HCT116 (cell line): Measurements from ENCODE around the gene CTDSP1. TPM values are rescaled to one million over a fixed set of nuclear protein-coding genes. Genes with fewer than 3 reads are reported as not detected.

Source experiments
- ATAC-seq: fragments of 200-7000 bp; cut with Tn5 transposase; 2 replicates; pipeline ENCODE4 v1.9.1; 2020; ENCODE audit warnings: mild to moderate bottlenecking, moderate library complexity
- BruUV-seq: library from RNA; stranded (reverse); fragments of 400-500 nt; replicated peaks from 2 replicates; lab custom pipeline; 2021; lab: Mats Ljungman, UMichigan
- CTCF ChIA-PET: fragments of 300-600 bp; sonication (Branson Sonifier 250); formaldehyde crosslinking; loops from one replicate; lab custom pipeline; 2021; ENCODE audit warnings: antibody characterized with exemption; lab: Charles Lee
- POLR2A ChIA-PET: fragments of 300-600, 350-600 bp; sonication (Branson Sonifier 250); formaldehyde crosslinking; loops from one replicate; lab custom pipeline; 2021; ENCODE audit warnings: antibody characterized with exemption; lab: Charles Lee
- RAD21 ChIA-PET, 2 experiments: fragments of 300-600 bp; sonication (Branson Sonifier 250); formaldehyde crosslinking; loops; one replicate each; lab custom pipeline; 2023; ENCODE audit warnings: low total read pairs in 2 of 2; ENCODE audit not compliant: uncharacterized antibody in 2 of 2, unreplicated experiment in 2 of 2, low non-redundant PET in 1 of 2; lab: Charles Lee
- DNase-seq: peaks from one replicate; pipeline ENCODE4 v3.0.0-alpha.2; 2010; ENCODE audit warnings: low read depth, low spot score
- H2AFZ ChIP-seq: fragments of 200-600 bp; shearing (Covaris generic), sonication (generic); 2 replicates; pipeline ENCODE4 v1.6.1; 2017; ENCODE audit warnings: low read depth, mixed run types, mixed read lengths, antibody characterized with exemption, low read length; ENCODE audit not compliant: poor library complexity, severe bottlenecking
- H3K27ac ChIP-seq: 2 replicates; pipeline ENCODE4 v1.5.1; 2012; ENCODE audit warnings: low read depth, low read length
- H3K27me3 ChIP-seq: fragments of 200-600 bp; sonication (generic); 2 replicates; pipeline ENCODE4 v1.6.1; 2016; ENCODE audit warnings: mixed run types, low read length, mixed read lengths; ENCODE audit not compliant: insufficient read depth
- H3K36me3 ChIP-seq, 2 experiments: fragments of 200-500 bp in 1 of 2; fragments of 200-600 bp in 1 of 2; sonication (Bioruptor generic) in 1 of 2; sonication (generic) in 1 of 2; 2 replicates each; pipeline versions ENCODE4 v1.5.1 to v1.6.1; 2014 to 2016; ENCODE audit warnings: low read length in 2 of 2, inconsistent platforms in 1 of 2, mixed read lengths in 1 of 2, mixed run types in 1 of 2; ENCODE audit not compliant: insufficient read depth in 2 of 2, control insufficient read depth in 1 of 2
- H3K4me1 ChIP-seq, 2 experiments: fragments of 200-600 bp in 1 of 2; sonication (generic) in 1 of 2; 2 replicates each; pipeline versions ENCODE4 v1.5.1 to v1.6.1; 2012 to 2017; ENCODE audit warnings: low read length in 2 of 2, inconsistent platforms in 1 of 2, mild to moderate bottlenecking in 1 of 2, mixed read lengths in 1 of 2, mixed run types in 1 of 2, moderate library complexity in 1 of 2; ENCODE audit not compliant: insufficient read depth in 2 of 2, control insufficient read depth in 1 of 2
- H3K4me2 ChIP-seq: fragments of 200-600 bp; sonication (generic); 2 replicates; pipeline ENCODE4 v1.6.1; 2017; ENCODE audit warnings: mixed run types, low read length, mixed read lengths
- H3K4me3 ChIP-seq, 2 experiments: fragments of 200-600 bp in 1 of 2; sonication (generic) in 1 of 2; replicated peaks in 1 of 2; 2 replicates each; pipeline ENCODE4 v1.5.1; 2011 to 2016; ENCODE audit warnings: low read length in 2 of 2, control low read depth in 1 of 2, low read depth in 1 of 2, mild to moderate bottlenecking in 1 of 2, mixed read lengths in 1 of 2, mixed run types in 1 of 2
- H3K79me2 ChIP-seq: fragments of 200-600 bp; sonication (generic); 2 replicates; pipeline ENCODE4 v1.6.1; 2017; ENCODE audit warnings: mild to moderate bottlenecking, mixed run types, low read length, moderate library complexity, mixed read lengths; ENCODE audit not compliant: insufficient read depth
- H3K9ac ChIP-seq: fragments of 200-600 bp; sonication (generic); 2 replicates; pipeline ENCODE4 v1.6.1; 2016; ENCODE audit warnings: low read length, mixed read lengths
- H3K9me2 ChIP-seq: fragments of 200-600 bp; sonication (generic), shearing (Covaris generic); 2 replicates; pipeline ENCODE4 v1.6.1; 2017; ENCODE audit warnings: mixed run types, mild to moderate bottlenecking, moderate library complexity; ENCODE audit not compliant: insufficient read depth
- H3K9me3 ChIP-seq, 2 experiments: fragments of 200-500 bp in 1 of 2; fragments of 200-600 bp in 1 of 2; sonication (Bioruptor generic) in 1 of 2; sonication (generic) in 1 of 2; 2 replicates each; pipeline ENCODE4 v1.6.1; 2014 to 2017; ENCODE audit warnings: low read length in 2 of 2, mixed read lengths in 2 of 2, inconsistent platforms in 1 of 2, low read depth in 1 of 2, mild to moderate bottlenecking in 1 of 2, mixed run types in 1 of 2, moderate library complexity in 1 of 2; ENCODE audit not compliant: control insufficient read depth in 1 of 2, insufficient read depth in 1 of 2
- H4K20me1 ChIP-seq: fragments of 200-600 bp; sonication (generic), shearing (Covaris generic); 2 replicates; pipeline ENCODE4 v1.6.1; 2017; ENCODE audit warnings: mixed run types, mild to moderate bottlenecking, moderate library complexity; ENCODE audit not compliant: insufficient read depth
- ATF3 ChIP-seq: IDR thresholded peaks from 2 replicates; pipeline ENCODE4 v1.6.1; 2012
- CBX3 ChIP-seq: IDR thresholded peaks from 2 replicates; pipeline ENCODE4 v1.6.1; 2012; ENCODE audit warnings: low read depth
- CTCF ChIP-seq, 3 experiments: fragments of 200-600 bp in 1 of 3; sonication (generic) in 1 of 3; IDR thresholded peaks in 2 of 3; conservative IDR thresholded peaks in 1 of 3; 2 replicates each; pipeline ENCODE4 v1.5.1; 2012 to 2017; ENCODE audit warnings: low read depth in 2 of 3, low read length in 2 of 3, antibody characterized with exemption in 1 of 3, borderline replicate concordance in 1 of 3, control low read depth in 1 of 3, mild to moderate bottlenecking in 1 of 3, mixed read lengths in 1 of 3, mixed run types in 1 of 3, moderate library complexity in 1 of 3; ENCODE audit not compliant: insufficient read depth in 1 of 3
- EGR1 ChIP-seq: IDR thresholded peaks from 2 replicates; pipeline ENCODE4 v1.6.1; 2012; ENCODE audit warnings: low read depth
- POLR2A ChIP-seq: IDR thresholded peaks from 2 replicates; pipeline ENCODE4 v1.7.0; 2011; ENCODE audit warnings: borderline replicate concordance; ENCODE audit not compliant: insufficient read depth, insufficient read length; ENCODE audit errors: extremely low read depth
- SRF ChIP-seq: IDR thresholded peaks from 2 replicates; pipeline ENCODE4 v1.6.1; 2012; ENCODE audit warnings: low read depth
- ZBTB33 ChIP-seq: IDR thresholded peaks from 2 replicates; pipeline ENCODE4 v1.6.1; 2011; ENCODE audit warnings: mild to moderate bottlenecking, low read length, moderate library complexity; ENCODE audit not compliant: insufficient replicate concordance; ENCODE audit errors: extremely low read depth
- ZFX ChIP-seq: fragments of 450-650 bp; IDR thresholded peaks from 2 replicates; pipeline ENCODE4 v1.6.1; 2017
- ZNF274 ChIP-seq: fragments of 200-500 bp; sonication (Bioruptor generic); IDR thresholded peaks from 2 replicates; pipeline ENCODE4 v1.6.1; 2014; ENCODE audit warnings: mild to moderate bottlenecking, low read depth, low read length, inconsistent platforms
- intact Hi-C: fragments of 100-400 bp; cut with micrococcal nuclease; formaldehyde crosslinking; loops from 2 replicates; pipeline ENCODE4 v1.10.0; 2022
- total RNA-seq: library from RNA; stranded (reverse); gene quantifications from one replicate; pipeline ENCODE4 v1.2.1, GENCODE V29; 2021; ENCODE audit not compliant: unreplicated experiment

CTDSP1 gene
- total RNA-seq, 1 experiment from 2014 or later = 90.7 TPM

- no peak for TF ChIP-seq CTCF (IDR thresholded peaks at IDR 0.05 in 2 of 3, conservative IDR thresholded peaks at IDR 0.05 in 1 of 3; ENCODE audit: borderline replicate concordance in 1 of 3, insufficient read depth in 1 of 3, low read depth in 2 of 3, low read length in 2 of 3)
- TF ChIP-seq ATF3 = no peak
- no peak for TF ChIP-seq EGR1
- TF ChIP-seq CBX3 = no peak
- no peak for TF ChIP-seq ZBTB33
- TF ChIP-seq SRF = no peak
- TF ChIP-seq POLR2A = no peak
These were observed 5.2 kb upstream of the CTDSP1 start (continued) for GRCh38 chr2:218394298-218395089.

GRCh38 chr2:218395090-218395444 lies 4.6 kb upstream of the CTDSP1 start:
- ATAC-seq (no peak), DNase-seq (no peak)
- RAD21 ChIA-PET = no interaction called here
- Histone ChIP-seq H3K9me3 (no peaks in the 10 kb centered on the region), H3K27ac (peak overlapping the region; percentile 99), H3K4me1 (peaks cover 24 to 55% of the 10 kb centered on the region in 2 experiments), H3K4me3 (peak overlapping the region in 1 of 2 experiments; percentile 85; a peak in 1 of 4 replicates), H4K20me1 (no peaks in the 10 kb centered on the region), H3K4me2 (peak overlapping the region; percentile 90), H2AFZ (no peak overlapping the region), H3K9me2 (no peaks in the 10 kb centered on the region), H3K27me3 (no peaks in the 10 kb centered on the region), H3K9ac (no peak overlapping the region), H3K79me2 (peaks cover 12% of the 10 kb centered on the region), H3K36me3 (no peaks in the 10 kb centered on the region)
- TF ChIP-seq ZFX (no peak), ZNF274 (no peak)
- POLR2A ChIA-PET = interaction anchor here (1.2 kb wide), 1 partner anchor 92 kb away, joined by 3 read pairs; no protein-coding TSS in a partner anchor
- CTCF ChIA-PET = interaction anchor here (0.9 to 2.6 kb wide), 6 partner anchors 12 to 124 kb away, joined by 3 to 22 read pairs (median 6); partner anchors contain the start of genes AAMP and PNKD
- no TSS peak for BruUV-seq
- intact Hi-C loops = no loop called here
